HepG2 (cell line): ENCODE data around the gene OR6X1. TPM values are rescaled to one million over a fixed set of nuclear protein-coding genes. Genes with fewer than 3 reads are reported as not detected.

Experiments used
- BATF2 ChIP-seq: sonication (generic); formaldehyde crosslinking; IDR thresholded peaks from 2 replicates; pipeline ENCODE4 v1.8.0; 2022; ENCODE audit warnings: mild to moderate bottlenecking, missing genetic modification reagents, moderate library complexity
- CENPX ChIP-seq: sonication (generic); formaldehyde crosslinking; IDR thresholded peaks from 2 replicates; pipeline ENCODE4 v1.9.0; 2021; ENCODE audit warnings: mild to moderate bottlenecking, missing genetic modification reagents, moderate library complexity
- GABPB1 ChIP-seq: IDR thresholded peaks from 2 replicates; pipeline ENCODE4 v1.6.1; 2016; ENCODE audit warnings: mild to moderate bottlenecking, missing genetic modification reagents, moderate library complexity, missing compliant biosample characterization
- GPN1 ChIP-seq: sonication (generic); formaldehyde crosslinking; IDR thresholded peaks from 2 replicates; pipeline ENCODE4 v1.5.1; 2020; ENCODE audit warnings: missing genetic modification reagents, borderline replicate concordance
- HHEX ChIP-seq: IDR thresholded peaks from 2 replicates; pipeline ENCODE4 v1.6.1; 2016; ENCODE audit warnings: control low read depth
- HNF1B ChIP-seq: sonication (generic); formaldehyde crosslinking; IDR thresholded peaks from 2 replicates; pipeline ENCODE4 v1.5.1; 2020; ENCODE audit warnings: mild to moderate bottlenecking, moderate library complexity, missing genetic modification reagents
- KDM3A ChIP-seq: IDR thresholded peaks from 2 replicates; pipeline ENCODE4 v1.6.1; 2018; ENCODE audit warnings: low read depth, missing compliant biosample characterization
- KDM5B ChIP-seq: sonication (generic); formaldehyde crosslinking; IDR thresholded peaks from 2 replicates; pipeline ENCODE4 v1.4.0; 2020; ENCODE audit warnings: missing genetic modification reagents, mild to moderate bottlenecking, borderline replicate concordance
- MAZ ChIP-seq, 2 experiments: sonication (generic) in 1 of 2; formaldehyde crosslinking in 1 of 2; IDR thresholded peaks; 2 replicates each; pipeline versions ENCODE4 v1.5.0 to v1.6.1; 2012 to 2020; ENCODE audit warnings: low read depth in 2 of 2, mild to moderate bottlenecking in 2 of 2, borderline replicate concordance in 1 of 2, improper control_type of control experiment in 1 of 2, low read length in 1 of 2, missing genetic modification reagents in 1 of 2, moderate library complexity in 1 of 2
- MXD4 ChIP-seq: IDR thresholded peaks from 2 replicates; pipeline ENCODE4 v1.6.1; 2016; ENCODE audit warnings: mild to moderate bottlenecking, missing biosample characterization, missing genetic modification reagents
- NCOR1 ChIP-seq: fragments of 200-600 bp; sonication (generic); IDR thresholded peaks from 2 replicates; pipeline ENCODE4 v1.7.0; 2017; ENCODE audit warnings: antibody characterized with exemption, low read length, borderline replicate concordance
- RBFOX2 ChIP-seq: fragments of 200-400 bp; formaldehyde crosslinking; IDR thresholded peaks from 2 replicates; pipeline ENCODE4 v1.6.1; 2017; ENCODE audit warnings: low read depth, mild to moderate bottlenecking, low read length
- SP2 ChIP-seq: sonication (generic); formaldehyde crosslinking; IDR thresholded peaks from 2 replicates; pipeline ENCODE4 v1.5.1; 2020; ENCODE audit warnings: mild to moderate bottlenecking, missing genetic modification reagents
- SP5 ChIP-seq: IDR thresholded peaks from 2 replicates; pipeline ENCODE4 v1.6.1; 2016; ENCODE audit warnings: low read depth, borderline replicate concordance
- TBX2 ChIP-seq: sonication (generic); formaldehyde crosslinking; IDR thresholded peaks from 2 replicates; pipeline ENCODE4 v1.5.0; 2020; ENCODE audit warnings: missing genetic modification reagents, mild to moderate bottlenecking, borderline replicate concordance
- TCF7L2 ChIP-seq: IDR thresholded peaks from 2 replicates; pipeline ENCODE4 v1.6.1; 2011; ENCODE audit warnings: mild to moderate bottlenecking, low read depth, low read length, moderate library complexity
- THAP11 ChIP-seq: IDR thresholded peaks from 2 replicates; pipeline ENCODE4 v1.6.1; 2016; ENCODE audit warnings: missing biosample characterization, missing genetic modification reagents
- UBTF ChIP-seq: sonication (generic); formaldehyde crosslinking; IDR thresholded peaks from 2 replicates; pipeline ENCODE4 v1.4.0; 2020; ENCODE audit warnings: mild to moderate bottlenecking, missing genetic modification reagents
- ZNF124 ChIP-seq: sonication (generic); formaldehyde crosslinking; IDR thresholded peaks from 2 replicates; pipeline ENCODE4 v1.4.0; 2020; ENCODE audit warnings: missing genetic modification reagents
- ZNF333 ChIP-seq: sonication (generic); formaldehyde crosslinking; IDR thresholded peaks from 2 replicates; pipeline ENCODE4 v1.4.0; 2020; ENCODE audit warnings: mild to moderate bottlenecking, missing genetic modification reagents, borderline replicate concordance
- ZNF558 ChIP-seq: sonication (generic); formaldehyde crosslinking; IDR thresholded peaks from 2 replicates; pipeline ENCODE4 v1.9.0; 2022; ENCODE audit warnings: mild to moderate bottlenecking, missing genetic modification reagents, borderline replicate concordance
- ZNF563 ChIP-seq: sonication (generic); formaldehyde crosslinking; IDR thresholded peaks from 2 replicates; pipeline ENCODE4 v1.8.0; 2022; ENCODE audit warnings: mild to moderate bottlenecking, moderate library complexity, missing genetic modification reagents
- ZNF615 ChIP-seq: sonication (generic); formaldehyde crosslinking; IDR thresholded peaks from 2 replicates; pipeline ENCODE4 v1.5.0; 2020; ENCODE audit warnings: mild to moderate bottlenecking, missing genetic modification reagents, borderline replicate concordance
- ZNF7 ChIP-seq: IDR thresholded peaks from 2 replicates; pipeline ENCODE4 v1.6.1; 2016; ENCODE audit warnings: missing biosample characterization, missing genetic modification reagents
- ZNF780A ChIP-seq: sonication (generic); formaldehyde crosslinking; IDR thresholded peaks from 2 replicates; pipeline ENCODE4 v1.8.0; 2022; ENCODE audit warnings: mild to moderate bottlenecking, missing genetic modification reagents, moderate library complexity
- ZSCAN25 ChIP-seq: sonication (generic); formaldehyde crosslinking; IDR thresholded peaks from 2 replicates; pipeline ENCODE4 v1.8.0; 2022; ENCODE audit warnings: mild to moderate bottlenecking, missing genetic modification reagents
- polyA plus RNA-seq, 8 experiments: library from polyadenylated mRNA; depleted of rRNA in 3 of 8; stranded (reverse) in 7 of 8; unstranded in 1 of 8; fragments of >200 nt; fragmentation: Illumina TruSeq in 4 of 8; extraction: Trizol in 4 of 8; gene quantifications; 2 replicates each; pipeline versions ENCODE4 v1.2.1 to v1.2.3, GENCODE V29; 2011 to 2016; ENCODE audit warnings: low read depth in 4 of 8, missing spikeins in 1 of 8, mixed read lengths in 1 of 8; ENCODE audit not compliant: insufficient read depth in 1 of 8
- total RNA-seq, 5 experiments: library from RNA; depleted of rRNA; stranded (reverse); fragments of >200 nt; fragmentation: Illumina TruSeq; extraction: Trizol; gene quantifications; 2 replicates each; pipeline ENCODE4 v1.2.3, GENCODE V29; 2016; ENCODE audit warnings: low read depth in 1 of 5

The OR6X1 gene
- total and polyA plus RNA-seq, 2 of the 13 experiments (the other 11 are each of a cell fraction or from before 2014, with no cell fraction given): not detected

- TF ChIP-seq BATF2 (CRISPR knock-in tag) (0 out of 2 replicates have a peak, but pooled peaks have one; percentile 65), KDM5B (peak; percentile 83), SP2 (CRISPR knock-in tag) (peak; percentile 82), CENPX (CRISPR knock-in tag) (no peak), TCF7L2 (no peak), THAP11 (CRISPR knock-in tag) (peak; percentile 90), MAZ (IDR thresholded peaks at IDR 0.05; ENCODE audit: borderline replicate concordance, low read depth, low read length) (no peak), MAZ (CRISPR knock-in tag; IDR thresholded peaks at IDR 0.05; ENCODE audit: low read depth) (peak; percentile 60), HHEX (CRISPR knock-in tag) (no peak), ZNF124 (CRISPR knock-in tag) (0 out of 2 replicates have a peak, but pooled peaks have one; percentile 37), GABPB1 (CRISPR knock-in tag) (peak; percentile 99), RBFOX2 (peak; percentile 96), ZNF333 (0 out of 2 replicates have a peak, but pooled peaks have one; percentile 77), ZNF558 (peak; percentile 94), KDM3A (CRISPR knock-in tag) (peak; percentile 64; the same call in 1 of the 2 replicates), ZNF7 (CRISPR knock-in tag) (no peak), ZSCAN25 (CRISPR knock-in tag) (0 out of 2 replicates have a peak, but pooled peaks have one; percentile 25), HNF1B (peak; percentile 53), GPN1 (0 out of 2 replicates have a peak, but pooled peaks have one; percentile 43), TBX2 (CRISPR knock-in tag) (peak; percentile 54; the same call in 1 of the 2 replicates), SP5 (CRISPR knock-in tag) (peak; percentile 49; the same call in 1 of the 2 replicates), ZNF615 (CRISPR knock-in tag) (no peak), NCOR1 (no peak), MXD4 (CRISPR knock-in tag) (peak; percentile 97), ZNF563 (CRISPR knock-in tag) (peak; percentile 80), UBTF (CRISPR knock-in tag) (peak; percentile 79), ZNF780A (CRISPR knock-in tag) (0 out of 2 replicates have a peak, but pooled peaks have one; percentile 67)
Observed at GRCh38 chr11:123741159-123742030, 12.9 kb downstream of the OR6X1 start, which contains the start of gene ZNF202 (continued).
